ENCODE data around the gene FGF22. TPM values are rescaled to one million over a fixed set of nuclear protein-coding genes. Genes with fewer than 3 reads are reported as not detected.

Gene FGF22
- total and polyA plus RNA-seq, 4 donors, result 0.72 to 2.5 (median 1.7) TPM

DNA sequence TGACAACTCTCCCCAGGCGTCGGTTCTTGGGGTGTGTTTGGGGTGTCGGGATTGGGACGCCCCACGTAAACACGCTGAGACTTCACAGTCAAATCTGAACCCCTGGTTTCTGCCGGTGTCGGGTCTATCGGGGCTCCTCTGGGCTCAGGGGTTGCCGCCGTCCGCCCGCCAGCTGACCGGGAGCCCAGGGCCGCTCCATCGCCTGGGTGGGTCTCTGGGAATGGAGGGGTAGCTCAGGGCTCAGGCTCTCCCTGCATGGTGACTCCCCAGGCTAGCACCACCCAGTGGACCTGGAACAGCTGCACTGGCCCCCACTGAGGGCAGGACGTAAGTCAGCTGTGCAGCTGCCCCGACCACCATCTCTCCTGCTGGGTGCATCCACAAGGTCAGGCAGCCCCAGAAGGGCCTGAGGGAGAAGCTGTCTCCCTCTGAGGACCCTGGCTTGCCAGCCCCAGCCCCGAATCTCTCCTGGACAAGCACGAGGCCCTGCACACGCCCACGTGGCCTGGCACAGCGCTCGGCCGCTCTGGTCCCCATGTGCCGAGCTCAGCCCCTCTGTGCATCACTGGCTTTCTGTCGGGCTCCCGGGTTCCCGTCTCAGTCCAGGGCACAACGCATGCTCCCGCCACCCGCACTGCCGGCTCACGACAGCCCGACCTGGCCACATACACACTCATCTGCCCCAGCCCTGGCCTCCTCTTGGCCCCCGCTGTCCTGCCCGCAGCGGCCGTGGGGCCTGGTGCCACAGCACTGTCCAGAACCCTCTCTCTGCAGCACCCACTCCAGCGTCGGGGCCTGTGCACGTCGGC, 17.3 kb downstream of the FGF22 start:
- H3K27ac ChIP-seq (ENCODE audit: low read depth, low read length), result no peak overlapping the region
- DNase-seq (ENCODE audit: low read depth in 4 of 6, low spot score in 6 of 6), result no peak

GRCh38 chr19:657611-658010, 17.9 kb downstream of the FGF22 start:
- H3K27ac ChIP-seq (ENCODE audit: low read depth, low read length), result no peak overlapping the region
- no peak for DNase-seq (ENCODE audit: low read depth in 4 of 6, low spot score in 6 of 6)
- H3K27me3 ChIP-seq (ENCODE audit: control insufficient read depth, insufficient read depth, low read length), result no peaks in the 10 kb centered on the region
- H3K4me3 ChIP-seq (ENCODE audit: low read depth, low read length), result no peak overlapping the region
- WGBS (ENCODE audit: insufficient coverage), result 90% methylated on average over 19 of the region's 19 CpGs
- H3K36me3 ChIP-seq (ENCODE audit: control insufficient read depth, insufficient read depth, low read length), result peaks cover 86% of the 10 kb centered on the region
- no peaks in the 10 kb centered on the region for H3K9me3 ChIP-seq (ENCODE audit: control insufficient read depth, insufficient read depth, low read length)
- H3K4me1 ChIP-seq (ENCODE audit: control insufficient read depth, insufficient read depth, low read length), result peaks cover 39% of the 10 kb centered on the region

More for the DNA sequence above, 17.3 kb downstream of the FGF22 start:
- H3K27me3 ChIP-seq (ENCODE audit: control insufficient read depth, insufficient read depth, low read length), result no peaks in the 10 kb centered on the region
- H3K9me3 ChIP-seq (ENCODE audit: control insufficient read depth, insufficient read depth, low read length), result no peaks in the 10 kb centered on the region
- peaks cover 36% of the 10 kb centered on the region for H3K4me1 ChIP-seq (ENCODE audit: control insufficient read depth, insufficient read depth, low read length)
- 89% methylated on average over 36 of the region's 43 CpGs for WGBS (ENCODE audit: insufficient coverage)
- H3K4me3 ChIP-seq (ENCODE audit: low read depth, low read length), result no peak overlapping the region
- peaks cover 92% of the 10 kb centered on the region for H3K36me3 ChIP-seq (ENCODE audit: control insufficient read depth, insufficient read depth, low read length)

- Histone ChIP-seq H3K27ac (ENCODE audit: low read depth, low read length) (no peak overlapping the region), H3K9me3 (ENCODE audit: control insufficient read depth, insufficient read depth, low read length) (no peaks in the 10 kb centered on the region), H3K4me3 (ENCODE audit: low read depth, low read length) (no peak overlapping the region), H3K27me3 (ENCODE audit: control insufficient read depth, insufficient read depth, low read length) (no peaks in the 10 kb centered on the region), H3K36me3 (ENCODE audit: control insufficient read depth, insufficient read depth, low read length) (peaks cover 79% of the 10 kb centered on the region), H3K4me1 (ENCODE audit: control insufficient read depth, insufficient read depth, low read length) (peaks cover 39% of the 10 kb centered on the region)
- WGBS (ENCODE audit: insufficient coverage), result 73% methylated on average over 33 of the region's 33 CpGs
- DNase-seq (ENCODE audit: low read depth in 4 of 6, low spot score in 6 of 6), result no peak
Observed at GRCh38 chr19:658059-658839, 18.6 kb downstream of the FGF22 start.

GRCh38 chr19:658916-659839, 19.5 kb downstream of the FGF22 start:
- peaks cover 70% of the 10 kb centered on the region for H3K36me3 ChIP-seq (ENCODE audit: control insufficient read depth, insufficient read depth, low read length)
- no peak overlapping the region for H3K4me3 ChIP-seq (ENCODE audit: low read depth, low read length)
- no peaks in the 10 kb centered on the region for H3K9me3 ChIP-seq (ENCODE audit: control insufficient read depth, insufficient read depth, low read length)
- no peaks in the 10 kb centered on the region for H3K27me3 ChIP-seq (ENCODE audit: control insufficient read depth, insufficient read depth, low read length)
- no peak overlapping the region for H3K27ac ChIP-seq (ENCODE audit: low read depth, low read length)
- H3K4me1 ChIP-seq (ENCODE audit: control insufficient read depth, insufficient read depth, low read length), result peaks cover 48% of the 10 kb centered on the region
- 81% methylated on average over 47 of the region's 50 CpGs for WGBS (ENCODE audit: insufficient coverage)
- DNase-seq (ENCODE audit: low read depth in 4 of 6, low spot score in 6 of 6), result no peak

- Histone ChIP-seq H3K27me3 (ENCODE audit: control insufficient read depth, insufficient read depth, low read length) (no peaks in the 10 kb centered on the region), H3K9me3 (ENCODE audit: control insufficient read depth, insufficient read depth, low read length) (no peaks in the 10 kb centered on the region), H3K4me3 (ENCODE audit: low read depth, low read length) (peak overlapping the region; percentile 50), H3K4me1 (ENCODE audit: control insufficient read depth, insufficient read depth, low read length) (peaks cover 60% of the 10 kb centered on the region), H3K36me3 (ENCODE audit: control insufficient read depth, insufficient read depth, low read length) (peaks cover 56% of the 10 kb centered on the region), H3K27ac (ENCODE audit: low read depth, low read length) (no peak overlapping the region)
- DNase-seq (ENCODE audit: low read depth in 4 of 6, low spot score in 6 of 6), result no peak
- 75% methylated on average over 20 of the region's 20 CpGs for WGBS (ENCODE audit: insufficient coverage)
Observed at GRCh38 chr19:660793-661426, 21.2 kb downstream of the FGF22 start.

- peaks cover 60% of the 10 kb centered on the region for H3K4me1 ChIP-seq (ENCODE audit: control insufficient read depth, insufficient read depth, low read length)
- no peak overlapping the region for H3K27ac ChIP-seq (ENCODE audit: low read depth, low read length)
- 36% methylated on average over 28 of the region's 31 CpGs for WGBS (ENCODE audit: insufficient coverage)
Observed at GRCh38 chr19:661427-662196, 21.9 kb downstream of the FGF22 start.

GRCh38 chr19:662207-662961, 22.7 kb downstream of the FGF22 start:
- H3K4me1 ChIP-seq (ENCODE audit: control insufficient read depth, insufficient read depth, low read length), result peaks cover 55% of the 10 kb centered on the region
- 1% methylated on average over 81 of the region's 81 CpGs for WGBS (ENCODE audit: insufficient coverage)
- peaks cover 44% of the 10 kb centered on the region for H3K36me3 ChIP-seq (ENCODE audit: control insufficient read depth, insufficient read depth, low read length)
- no peak for DNase-seq (ENCODE audit: low read depth in 4 of 6, low spot score in 6 of 6)
- peak overlapping the region; percentile 50 for H3K4me3 ChIP-seq (ENCODE audit: low read depth, low read length)
- H3K9me3 ChIP-seq (ENCODE audit: control insufficient read depth, insufficient read depth, low read length), result no peaks in the 10 kb centered on the region
- no peak overlapping the region for H3K27ac ChIP-seq (ENCODE audit: low read depth, low read length)
- H3K27me3 ChIP-seq (ENCODE audit: control insufficient read depth, insufficient read depth, low read length), result no peaks in the 10 kb centered on the region

More at GRCh38 chr19:661427-662196, 21.9 kb downstream of the FGF22 start:
- H3K9me3 ChIP-seq (ENCODE audit: control insufficient read depth, insufficient read depth, low read length), result no peaks in the 10 kb centered on the region
- peak overlapping the region; percentile 50 for H3K4me3 ChIP-seq (ENCODE audit: low read depth, low read length)
- peaks cover 51% of the 10 kb centered on the region for H3K36me3 ChIP-seq (ENCODE audit: control insufficient read depth, insufficient read depth, low read length)
- no peak for DNase-seq (ENCODE audit: low read depth in 4 of 6, low spot score in 6 of 6)
- no peaks in the 10 kb centered on the region for H3K27me3 ChIP-seq (ENCODE audit: control insufficient read depth, insufficient read depth, low read length)
